NCI-H510A (cell line): ENCODE measurements around the gene RPS6KL1.
"Not testable (repeated sequence)": the region's sequence is repeated elsewhere in the genome, so short reads cannot be mapped to it uniquely, and the experiment has no call there.

Source experiments
- DNase-seq: peaks from one replicate; lab custom pipeline; 2025; lab: John Stamatoyannopoulos, UW

The RPS6KL1 gene

GRCh38 chr14:74936151-74936550 lies 13.1 kb upstream of the RPS6KL1 start:
- DNase-seq = no peak

- no peak for DNase-seq
Observed at GRCh38 chr14:74935360-74935680, 12.3 kb upstream of the RPS6KL1 start.

- DNase-seq = no peak
Observed at GRCh38 chr14:74934476-74935359, 11.7 kb upstream of the RPS6KL1 start.

- no peak for DNase-seq
Observed at GRCh38 chr14:74934041-74934440, 11.0 kb upstream of the RPS6KL1 start.

- not testable (repeated sequence) for DNase-seq
Observed at GRCh38 chr14:74932936-74933335, 9.9 kb upstream of the RPS6KL1 start.

GRCh38 chr14:74932401-74932901 lies 9.4 kb upstream of the RPS6KL1 start:
- no peak for DNase-seq

GRCh38 chr14:74931744-74932143 lies 8.7 kb upstream of the RPS6KL1 start:
- not testable (repeated sequence) for DNase-seq

GRCh38 chr14:74929242-74929641 lies 6.2 kb upstream of the RPS6KL1 start:
- DNase-seq = no peak

- DNase-seq = no peak
Observed at GRCh38 chr14:74927225-74927624, 4.2 kb upstream of the RPS6KL1 start.

- DNase-seq = no peak
Observed at GRCh38 chr14:74924061-74924460, 1.0 kb upstream of the RPS6KL1 start.

- DNase-seq = no peak
Observed at GRCh38 chr14:74921987-74922751, 891 bp downstream of the RPS6KL1 start.

GRCh38 chr14:74921053-74921620 lies 1.9 kb downstream of the RPS6KL1 start:
- no peak for DNase-seq

GRCh38 chr14:74920281-74920680 lies 2.8 kb downstream of the RPS6KL1 start:
- DNase-seq = no peak

- no peak for DNase-seq
Observed at GRCh38 chr14:74919421-74920165, 3.5 kb downstream of the RPS6KL1 start.

- DNase-seq = no peak
Observed at GRCh38 chr14:74918380-74918779, 4.7 kb downstream of the RPS6KL1 start.

GRCh38 chr14:74917646-74918081 lies 5.4 kb downstream of the RPS6KL1 start:
- no peak for DNase-seq

- no peak for DNase-seq
Observed at GRCh38 chr14:74917178-74917543, 5.9 kb downstream of the RPS6KL1 start.

GRCh38 chr14:74915826-74916225 lies 7.2 kb downstream of the RPS6KL1 start:
- no peak for DNase-seq

- DNase-seq = no peak
Observed at GRCh38 chr14:74915426-74915825, 7.6 kb downstream of the RPS6KL1 start.

GRCh38 chr14:74913986-74914573 lies 9.0 kb downstream of the RPS6KL1 start:
- DNase-seq = no peak

GRCh38 chr14:74913393-74913910 lies 9.6 kb downstream of the RPS6KL1 start:
- no peak for DNase-seq
